T-helper 2 cell (primary cell): ENCODE measurements around the gene CHST9.
"Not testable (repeated sequence)": the region's sequence is repeated elsewhere in the genome, so short reads cannot be mapped to it uniquely, and the experiment has no call there.

Source experiments
- DNase-seq, 5 experiments: peaks; one replicate each; pipeline versions ENCODE4 v3.0.0 to v3.0.0-alpha.2; 2012 to 2022
- total RNA-seq, 2 donors: gene quantifications; one replicate each; lab custom pipeline; 2026; lab: John Stamatoyannopoulos, UW

The CHST9 gene
- total RNA-seq: 0 to 0.27 reads per million in 2 donors

GRCh38 chr18:27185025-27185763 lies at the start of gene CHST9:
TSS of gene CHST9 (minus strand) at chr18:27185308. CDS start at chr18:27142809, 42,499 bp downstream.
- DNase-seq: no peak

- not testable (repeated sequence) for DNase-seq
Measured at GRCh38 chr18:27232355-27232754, 47.2 kb upstream of the CHST9 start.

GRCh38 chr18:27231671-27232070 lies 46.6 kb upstream of the CHST9 start:
- not testable (repeated sequence) for DNase-seq

- DNase-seq: not testable (repeated sequence)
Measured at GRCh38 chr18:27231221-27231620, 46.1 kb upstream of the CHST9 start.

- no peak for DNase-seq
Measured at GRCh38 chr18:27227721-27228120, 42.6 kb upstream of the CHST9 start.

GRCh38 chr18:27226556-27227075 lies 41.5 kb upstream of the CHST9 start:
- no peak for DNase-seq

- no peak for DNase-seq
Measured at GRCh38 chr18:27225947-27226481, 40.9 kb upstream of the CHST9 start.

- no peak for DNase-seq
Measured at GRCh38 chr18:27223526-27224291, 38.6 kb upstream of the CHST9 start.

- no peak for DNase-seq
Measured at GRCh38 chr18:27214831-27215230, 29.7 kb upstream of the CHST9 start.

GRCh38 chr18:27213123-27213717 lies 28.1 kb upstream of the CHST9 start:
- no peak for DNase-seq

GRCh38 chr18:27211569-27211968 lies 26.5 kb upstream of the CHST9 start:
- no peak for DNase-seq

GRCh38 chr18:27206411-27206810 lies 21.3 kb upstream of the CHST9 start:
- DNase-seq: no peak

- no peak for DNase-seq
Measured at GRCh38 chr18:27202741-27203140, 17.6 kb upstream of the CHST9 start.

- DNase-seq: no peak
Measured at GRCh38 chr18:27198036-27198435, 12.9 kb upstream of the CHST9 start.

GRCh38 chr18:27188309-27188708 lies 3.2 kb upstream of the CHST9 start:
- no peak for DNase-seq

GRCh38 chr18:27185897-27186296 lies 789 bp upstream of the CHST9 start:
- no peak for DNase-seq

GRCh38 chr18:27184115-27185024 lies 738 bp downstream of the CHST9 start:
- no peak for DNase-seq

GRCh38 chr18:27181726-27182125 lies 3.4 kb downstream of the CHST9 start:
- no peak for DNase-seq

GRCh38 chr18:27178424-27178823 lies 6.7 kb downstream of the CHST9 start:
- no peak for DNase-seq

GRCh38 chr18:27175914-27176313 lies 9.2 kb downstream of the CHST9 start:
- DNase-seq: no peak

- no peak for DNase-seq
Measured at GRCh38 chr18:27175245-27175644, 9.9 kb downstream of the CHST9 start.

GRCh38 chr18:27171993-27172392 lies 13.1 kb downstream of the CHST9 start:
- no peak for DNase-seq
